GM19395 (cell line): ENCODE measurements around the gene GGACT.
"Not testable (repeated sequence)": the region's sequence is repeated elsewhere in the genome, so short reads cannot be mapped to it uniquely, and the experiment has no call there.

ENCODE experiments used
- ATAC-seq: cut with Tn5 transposase; IDR thresholded peaks from one replicate; pipeline ENCODE4 v1.9.1; 2021; ENCODE audit warnings: mild to moderate bottlenecking, moderate library complexity; ENCODE audit not compliant: unreplicated experiment

The GGACT gene

DNA sequence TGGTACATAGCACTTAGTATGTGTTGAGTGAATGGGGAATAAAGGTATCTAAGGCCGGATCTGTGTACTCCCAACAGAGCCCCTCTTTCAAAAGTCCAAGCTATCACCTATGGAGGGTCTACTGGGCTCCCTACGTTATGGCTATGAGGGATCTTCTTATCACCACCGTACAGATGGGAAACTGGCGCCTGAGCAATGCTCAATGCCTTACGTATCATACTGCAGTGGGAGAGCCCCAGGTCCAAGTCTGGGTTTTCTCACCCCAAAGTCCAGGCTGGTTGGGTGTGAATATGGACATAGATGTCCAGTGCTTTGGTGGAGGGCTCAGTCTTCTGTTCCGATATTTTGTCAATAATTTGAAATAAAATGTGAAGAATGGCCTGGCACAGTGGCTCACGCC lies 13.1 kb upstream of the GGACT start:
- ATAC-seq: no peak

DNA sequence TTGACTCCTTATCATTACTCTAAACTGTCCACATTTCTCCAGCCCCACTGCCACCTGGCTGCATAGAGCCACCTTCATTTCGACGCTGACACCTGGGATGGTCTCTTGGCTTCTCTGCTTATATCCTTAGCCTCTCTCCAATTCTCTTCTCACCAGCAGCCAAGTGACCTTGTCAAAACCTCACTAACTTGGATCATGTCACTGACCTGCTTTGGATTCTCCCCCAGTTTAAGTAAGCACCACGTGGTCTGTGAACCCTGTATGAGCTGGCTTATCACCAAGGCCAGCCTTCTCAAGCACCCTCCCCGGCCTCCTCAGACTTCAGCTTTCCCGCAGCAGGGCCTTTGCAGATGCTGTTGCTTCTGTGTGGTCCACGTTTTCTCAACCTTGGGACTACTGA lies 12.3 kb upstream of the GGACT start:
- no peak for ATAC-seq

DNA sequence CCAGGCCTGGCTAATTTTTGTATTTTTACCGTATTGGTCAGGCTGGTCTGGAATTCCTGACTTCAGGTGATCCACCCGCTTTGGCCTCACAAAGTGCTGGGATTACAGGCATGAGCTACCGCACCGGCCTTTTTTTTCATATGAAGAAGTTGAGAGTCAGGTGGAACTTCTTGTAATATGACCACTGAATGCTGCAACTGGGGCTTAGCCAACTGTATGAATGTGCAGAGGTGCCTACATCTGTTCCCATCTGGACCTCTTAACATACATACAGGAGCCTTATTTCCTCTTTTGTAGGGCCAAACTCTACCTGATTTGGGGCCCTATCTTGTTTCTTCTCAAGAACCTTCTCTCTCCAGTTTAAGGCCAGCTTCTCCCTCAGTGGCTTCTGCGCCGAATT lies 11.9 kb upstream of the GGACT start:
- ATAC-seq: no peak

DNA sequence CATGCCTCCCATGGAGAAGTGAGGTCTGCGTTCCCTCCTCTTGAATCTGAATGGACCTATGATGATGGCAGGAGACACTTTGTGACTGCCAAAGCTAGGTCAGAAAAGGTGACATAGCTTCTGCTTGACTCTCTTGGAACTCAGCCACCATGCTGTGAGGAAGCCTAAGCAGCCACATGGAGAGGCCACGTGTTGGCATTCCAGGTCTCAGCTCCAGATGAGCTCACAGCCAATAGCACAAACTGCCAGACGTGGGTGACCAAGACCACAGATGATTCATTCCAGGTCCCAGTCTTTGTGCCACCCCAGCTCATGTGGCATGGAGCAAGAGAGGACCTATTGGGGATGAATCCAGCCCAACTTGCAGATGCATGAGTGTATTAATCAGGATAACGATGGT lies 8.7 kb upstream of the GGACT start:
- no peak for ATAC-seq

DNA sequence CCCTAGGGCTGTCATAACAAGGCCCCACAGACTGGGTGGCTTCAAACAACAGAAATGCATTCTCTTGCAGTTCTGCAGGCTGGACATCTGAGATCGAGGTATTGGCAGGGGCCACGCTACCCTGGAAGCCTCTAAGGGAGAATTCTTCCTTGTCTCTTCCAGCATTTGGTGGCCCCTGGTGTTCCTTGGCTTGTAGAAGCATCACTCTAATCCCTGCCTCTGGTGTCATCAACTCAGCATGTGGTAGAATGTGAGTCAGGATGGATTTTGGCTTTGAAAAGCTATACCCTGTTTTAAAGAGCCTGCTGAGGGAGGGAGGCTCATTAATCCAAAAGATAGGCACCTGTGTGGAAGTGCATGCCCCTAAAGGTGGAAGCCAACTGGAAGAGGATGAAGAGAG lies 7.9 kb upstream of the GGACT start:
- ATAC-seq: no peak

DNA sequence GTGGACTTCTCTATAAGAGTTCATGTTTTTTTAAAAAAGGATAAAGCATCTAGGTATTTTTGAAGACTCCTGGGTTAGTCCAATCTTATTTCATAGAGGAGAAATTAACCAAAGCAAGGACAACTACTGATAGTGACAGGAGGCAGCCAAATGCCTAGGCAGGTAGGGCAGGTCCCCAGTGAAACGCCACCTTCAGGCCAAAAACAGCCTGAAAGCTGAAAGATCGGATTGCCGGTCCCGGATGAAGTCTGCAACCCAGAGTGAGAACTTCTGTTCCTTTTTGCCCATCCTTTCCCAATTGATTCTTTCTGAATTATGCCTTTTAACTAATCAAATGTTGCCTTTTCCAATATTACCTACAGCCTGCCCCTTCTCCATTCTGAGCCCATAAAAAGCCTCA lies 6.1 kb upstream of the GGACT start:
- ATAC-seq: no peak

DNA sequence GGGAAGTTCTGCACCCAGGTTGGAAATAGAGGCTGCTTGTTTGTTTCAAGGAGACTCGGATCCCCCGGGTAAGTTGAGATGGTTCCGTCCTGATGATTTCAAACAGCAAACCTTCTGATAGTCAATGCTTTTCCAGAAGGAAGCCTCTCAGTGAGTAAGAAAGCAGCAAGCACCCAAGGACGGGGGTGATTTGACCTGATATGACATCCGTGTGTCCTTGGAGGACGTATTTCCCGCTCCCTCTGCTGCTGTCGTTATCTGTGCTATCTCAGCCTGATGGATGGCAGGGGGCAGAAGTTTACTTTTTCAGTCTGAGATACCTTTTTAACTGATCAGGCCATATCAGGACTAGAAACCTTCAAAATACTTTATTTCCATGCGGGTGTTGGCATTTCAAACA lies 5.7 kb upstream of the GGACT start:
- ATAC-seq: no peak

DNA sequence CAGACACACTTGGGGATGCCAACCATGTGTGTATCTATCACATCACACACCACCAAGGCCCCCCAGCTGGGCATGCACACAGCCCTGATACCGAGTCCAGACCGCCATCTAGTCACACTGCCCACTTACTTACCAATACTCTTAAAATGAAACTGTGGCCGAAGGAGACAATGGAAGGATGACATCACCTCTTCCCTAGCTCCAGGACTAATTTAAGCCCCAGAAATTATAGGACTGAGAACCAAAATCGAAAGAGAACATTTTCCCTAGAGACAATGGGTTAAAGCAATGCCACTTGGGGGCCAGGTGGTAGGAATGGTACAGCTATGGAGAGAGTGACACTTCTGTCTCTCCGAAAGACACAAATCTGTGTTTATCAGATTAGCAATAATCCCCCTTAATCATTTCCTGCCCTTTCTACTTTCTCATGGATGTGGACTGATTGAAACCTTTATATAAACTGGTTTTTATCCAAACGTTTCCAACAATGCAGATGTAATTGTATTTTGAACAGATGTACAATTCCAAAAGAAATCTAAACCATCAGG lies 663 bp upstream of the GGACT start:
- no peak for ATAC-seq

DNA sequence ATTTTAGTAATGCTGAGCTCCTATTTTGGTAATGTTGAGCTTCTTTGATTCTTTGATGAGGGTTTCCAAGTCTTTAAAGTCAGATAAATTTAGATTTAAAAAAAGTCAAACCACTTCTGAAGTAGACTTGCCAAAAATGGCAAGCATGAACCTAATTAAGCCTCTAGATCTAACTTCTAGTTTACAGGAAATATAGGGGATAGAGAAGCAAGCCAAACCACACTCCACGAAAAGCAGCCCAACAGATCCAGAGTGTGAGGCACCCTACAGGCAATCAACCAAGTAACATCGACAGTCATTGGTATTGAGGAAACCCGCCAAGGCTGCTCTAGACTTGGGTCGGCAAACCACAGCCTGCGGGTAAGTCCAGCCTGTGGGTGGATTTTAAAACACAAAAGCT lies 3.7 kb downstream of the GGACT start:
- ATAC-seq: no peak

DNA sequence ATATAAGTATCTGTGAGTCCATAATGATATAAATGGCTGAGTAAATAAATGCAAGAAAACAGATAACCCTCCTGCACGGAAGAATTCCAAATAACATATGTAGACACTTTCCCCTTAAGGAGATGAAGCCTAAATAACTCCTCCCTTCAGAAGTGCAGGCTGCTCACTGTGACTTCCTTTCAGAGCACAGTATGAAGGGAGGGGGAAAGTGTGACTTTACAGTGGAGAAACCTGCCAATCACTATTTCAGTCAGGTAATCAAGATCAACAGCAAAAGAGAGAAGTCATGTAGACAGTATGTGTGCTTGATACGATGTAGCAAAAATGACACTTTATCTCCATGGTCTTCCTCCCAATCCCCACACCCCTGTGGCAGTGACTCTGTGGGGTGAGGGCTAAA lies 7.1 kb downstream of the GGACT start:
- ATAC-seq: no peak

DNA sequence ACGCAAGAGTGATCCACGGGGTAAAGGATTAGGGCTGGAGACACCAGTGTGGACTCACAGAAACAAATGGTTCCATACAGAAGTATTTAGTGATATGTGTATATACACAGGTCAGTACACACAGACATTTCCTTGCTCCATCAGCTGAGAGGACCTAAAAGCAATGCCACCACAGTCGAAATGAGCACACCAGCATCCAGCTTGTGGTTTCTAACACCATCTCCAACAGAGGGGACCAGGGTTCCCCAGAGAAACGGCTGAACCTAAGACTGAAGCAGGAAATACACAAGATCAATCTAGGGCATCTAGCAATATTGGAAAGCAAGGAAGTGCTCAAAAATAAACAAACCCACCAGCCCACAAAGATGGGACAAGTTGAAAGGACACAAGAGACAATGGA lies 7.6 kb downstream of the GGACT start:
- ATAC-seq: no peak

DNA sequence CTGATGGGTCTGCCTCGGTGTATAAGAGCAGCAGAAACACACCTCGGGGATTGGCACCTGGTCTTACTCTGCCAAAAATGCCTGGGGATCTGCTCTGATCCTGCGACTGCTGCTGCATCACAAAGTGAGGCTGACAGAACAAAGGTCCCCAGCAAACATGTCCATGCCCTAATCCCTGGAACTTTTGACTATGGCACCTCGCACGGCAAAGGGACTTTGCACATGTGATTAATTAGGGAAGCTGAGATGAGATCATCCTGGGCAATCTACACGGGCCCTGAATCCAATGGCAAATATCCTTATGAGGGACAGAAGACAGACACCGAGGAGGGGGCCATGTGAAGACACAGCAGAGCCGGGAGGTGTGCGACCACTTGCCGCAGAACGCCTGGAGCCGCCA lies 8.5 kb downstream of the GGACT start:
- no peak for ATAC-seq

DNA sequence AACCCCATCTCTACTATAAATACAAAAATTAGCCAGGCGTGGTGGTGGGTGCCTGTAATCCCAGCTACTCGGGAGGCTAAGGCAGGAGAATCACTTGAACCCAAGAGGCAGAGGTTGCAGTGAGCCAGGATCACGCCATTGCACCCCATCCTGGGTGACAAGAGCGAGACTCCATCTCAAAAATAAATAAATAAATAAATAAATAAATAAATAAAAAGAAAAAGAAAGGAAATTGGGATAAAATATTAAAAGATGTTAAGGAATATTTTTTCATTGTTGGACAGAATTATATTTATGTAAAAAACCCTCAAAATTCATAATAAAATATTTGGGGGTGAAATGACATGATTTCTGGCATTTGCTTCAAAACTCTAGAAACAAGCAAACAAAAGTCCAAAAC lies 11.3 kb downstream of the GGACT start:
- ATAC-seq: not testable (repeated sequence)

DNA sequence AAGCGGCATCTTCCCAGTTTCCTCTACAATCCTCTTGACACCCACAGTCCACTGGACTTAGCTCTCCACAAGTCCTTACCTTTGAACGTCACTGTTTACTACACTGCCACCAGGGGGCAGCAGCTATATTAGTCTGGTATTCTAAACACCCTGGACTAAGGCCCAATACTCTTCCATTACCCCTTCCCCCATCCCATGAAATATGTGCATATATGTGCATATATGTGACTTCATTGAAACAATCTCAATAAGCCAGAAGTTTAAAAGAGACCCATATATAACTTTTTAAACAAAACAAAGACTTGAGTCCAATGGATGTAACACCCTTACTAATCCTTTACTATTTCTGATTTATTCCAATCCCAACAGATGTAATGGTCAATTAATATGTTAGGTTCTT lies 15.5 kb downstream of the GGACT start:
- peak; percentile 98 for ATAC-seq

DNA sequence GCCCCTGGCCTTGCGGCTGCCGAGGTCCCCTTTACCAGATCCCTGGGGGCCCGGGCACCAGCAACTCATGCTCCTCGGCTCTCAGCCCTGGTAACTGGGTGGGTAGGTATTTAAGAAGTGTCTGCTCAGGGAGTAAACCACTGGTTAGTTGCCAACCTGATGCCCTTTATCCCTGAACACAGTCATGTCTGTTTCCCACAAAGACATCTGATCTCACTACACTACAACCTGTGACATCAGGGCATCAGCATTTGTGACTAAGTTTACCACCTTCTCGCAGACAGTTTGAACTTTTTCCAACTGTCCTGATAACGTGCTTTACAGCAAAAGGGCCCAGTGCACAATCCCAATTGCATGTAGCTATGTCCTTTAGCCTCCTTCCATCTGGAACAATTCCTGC lies 22.0 kb downstream of the GGACT start:
- no peak for ATAC-seq

DNA sequence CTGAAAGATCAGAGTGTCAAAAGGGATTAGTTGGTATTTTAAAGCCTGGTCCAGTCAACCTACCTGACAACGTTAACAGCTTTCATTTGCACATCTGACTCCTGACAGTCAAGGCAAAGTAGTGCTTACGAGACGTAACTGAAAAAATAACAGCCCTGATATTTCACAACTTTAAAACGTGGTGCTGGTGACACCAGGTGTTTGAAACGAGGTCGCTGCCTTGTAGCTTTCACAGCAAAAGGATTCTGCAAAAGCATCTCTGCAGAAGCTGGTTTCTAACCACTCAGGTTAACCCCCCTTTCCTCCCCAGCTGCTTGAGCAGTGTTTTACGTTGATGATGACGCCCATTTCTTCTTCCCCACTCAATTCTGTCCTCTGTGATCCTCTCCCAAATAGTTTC lies 23.3 kb downstream of the GGACT start:
- ATAC-seq: no peak

DNA sequence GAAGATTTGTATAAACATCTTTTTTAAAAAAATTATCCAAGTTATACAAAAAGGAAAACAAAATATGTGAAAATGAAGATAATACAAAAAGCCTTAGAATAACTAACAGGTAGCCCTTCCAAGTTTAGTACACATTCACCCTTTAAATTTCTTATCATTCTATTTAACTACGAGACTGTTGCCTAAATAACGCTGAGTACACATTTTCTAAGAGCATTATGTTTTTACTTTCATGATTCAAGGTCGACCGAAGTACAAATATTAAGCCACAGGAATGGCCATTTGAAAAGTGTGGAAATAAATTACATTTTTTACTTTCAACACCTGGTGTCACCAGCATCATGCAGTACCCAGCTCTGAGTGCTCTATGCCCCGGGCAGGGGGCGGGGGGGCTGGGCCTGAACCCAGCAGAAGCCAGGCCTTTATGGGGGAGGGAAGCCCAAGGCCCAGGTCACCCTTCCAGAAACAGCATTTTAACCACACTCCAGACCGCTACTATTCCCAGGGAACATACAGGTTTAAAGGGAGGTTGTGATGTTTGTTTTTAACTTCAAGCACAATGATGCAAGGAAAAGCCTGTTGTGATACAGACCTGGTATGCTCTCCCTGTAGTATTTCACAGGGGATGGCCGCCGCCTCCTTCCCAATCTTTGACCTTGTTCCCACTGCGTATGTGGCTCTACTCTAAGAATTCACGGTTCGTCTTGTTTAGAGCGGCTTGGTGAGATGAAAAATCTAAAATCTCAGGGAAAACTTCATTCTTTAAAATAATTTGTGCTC lies 24.0 kb downstream of the GGACT start:
- no peak for ATAC-seq

DNA sequence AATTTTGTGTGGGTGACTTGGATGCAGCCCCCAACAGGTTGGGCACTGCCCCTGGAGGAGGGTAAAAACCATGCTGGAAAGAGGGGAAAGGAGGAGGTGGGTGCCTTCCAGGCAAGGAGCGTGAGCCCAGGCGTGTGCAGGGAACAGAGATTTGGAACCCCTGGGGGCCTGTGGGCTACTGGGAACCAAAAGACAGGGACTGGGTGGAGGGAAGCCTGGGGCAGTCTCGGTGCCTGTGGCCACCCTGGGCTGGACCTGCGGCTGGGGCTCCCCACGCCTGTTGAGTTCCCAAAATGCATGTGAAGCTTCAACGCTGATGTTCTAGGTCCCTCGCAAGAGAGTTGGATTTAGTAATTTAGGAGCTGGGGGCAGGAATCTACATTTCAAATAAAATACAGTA lies 24.8 kb downstream of the GGACT start:
- no peak for ATAC-seq

DNA sequence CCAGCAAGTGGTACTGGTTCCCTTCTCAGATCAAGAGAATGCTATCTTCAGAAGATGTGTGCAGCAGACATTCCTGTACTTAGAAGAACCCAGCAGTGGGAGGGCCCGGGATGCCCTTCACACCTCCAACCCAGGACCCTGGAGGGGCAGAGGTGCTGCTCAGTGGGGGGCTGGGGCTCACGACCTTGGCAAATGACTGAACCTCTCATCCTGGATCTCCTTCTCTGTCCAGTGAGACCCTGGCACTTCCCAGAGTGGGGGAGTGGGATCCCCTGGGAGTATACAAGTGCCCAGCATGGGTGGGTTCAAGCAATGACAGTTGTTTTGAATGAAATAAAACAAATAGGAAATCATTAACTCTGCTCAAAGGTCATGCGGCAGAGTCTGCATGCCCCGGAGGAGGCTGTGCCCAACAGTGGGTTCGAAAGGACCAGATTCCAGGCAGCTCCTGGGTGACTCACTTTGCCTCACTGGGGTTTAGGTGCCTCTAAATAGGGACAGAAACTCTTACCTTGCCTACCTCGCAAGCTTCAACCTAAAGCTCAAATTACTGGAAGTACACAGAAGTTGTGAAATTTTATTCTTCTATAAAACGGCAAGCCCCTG lies 26.9 kb downstream of the GGACT start:
- ATAC-seq: no peak

DNA sequence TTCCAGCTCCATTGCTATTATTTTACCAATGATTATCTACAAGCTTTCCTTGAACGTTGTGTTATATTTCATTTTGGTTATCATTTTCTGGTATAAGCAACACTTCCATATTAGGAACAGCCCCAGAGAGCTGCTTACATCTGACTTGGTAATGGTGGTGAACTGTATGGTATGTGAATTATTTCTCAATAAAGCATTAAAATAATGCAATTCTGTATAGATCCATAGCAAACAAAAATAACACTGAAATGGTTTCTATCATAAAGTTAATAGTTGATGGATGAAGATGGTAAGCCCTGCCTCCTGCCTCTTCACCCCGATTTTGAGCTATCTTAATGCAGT lies 27.5 kb downstream of the GGACT start:
- ATAC-seq: no peak

DNA sequence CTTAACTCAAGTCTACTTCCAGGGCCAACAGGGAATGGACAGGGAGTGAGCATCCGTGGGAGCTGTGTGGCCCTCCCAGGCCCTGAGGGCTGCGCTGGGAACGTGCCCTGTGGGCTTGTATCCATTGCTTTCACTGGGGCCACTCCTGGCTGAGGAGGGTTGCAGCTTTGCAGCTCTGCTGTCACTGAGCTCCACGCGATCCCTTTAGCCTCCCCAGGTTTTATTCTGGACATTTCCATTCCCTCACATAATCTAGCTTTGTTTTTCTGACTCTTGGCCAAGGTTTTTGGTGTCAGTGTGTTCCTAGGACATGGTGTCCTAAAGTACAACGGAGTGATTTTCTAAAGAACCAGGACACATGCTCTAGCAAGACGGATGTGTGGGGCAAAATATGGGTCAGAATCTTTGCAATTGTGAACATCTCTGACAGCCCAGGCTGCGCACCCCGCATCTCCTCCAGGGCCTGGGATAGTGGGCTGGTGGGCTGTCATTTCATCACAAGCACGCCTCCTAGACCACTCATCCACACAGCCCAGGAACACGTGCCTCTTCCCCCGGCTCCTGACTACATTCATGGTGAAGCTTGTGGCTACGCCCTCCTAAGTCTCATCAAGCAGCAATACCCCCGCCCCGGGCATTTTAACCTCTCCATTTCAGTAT lies 28.0 kb downstream of the GGACT start:
- no peak for ATAC-seq

DNA sequence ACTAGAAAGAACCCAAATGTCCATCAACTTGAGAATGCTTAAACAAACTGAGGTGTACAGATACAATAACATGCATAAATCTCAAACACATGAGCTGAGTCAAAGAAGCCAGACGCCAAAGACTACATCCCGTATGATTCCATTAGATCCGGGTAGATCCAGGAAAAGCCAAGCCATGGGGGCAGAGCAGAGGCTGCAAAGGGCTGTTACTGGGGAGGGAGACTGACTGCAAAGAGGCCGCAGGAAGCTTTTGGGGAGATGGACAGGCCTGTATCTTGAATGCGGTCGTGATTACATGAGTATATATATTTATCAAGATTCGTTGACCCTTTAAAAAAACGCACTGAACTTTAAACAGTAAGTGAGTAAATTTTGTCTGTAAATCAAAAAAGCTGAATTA lies 28.7 kb downstream of the GGACT start:
- ATAC-seq: no peak
